Adrenal gland (tissue), 12 donors: ENCODE measurements around the gene SPTBN4. TPM values are rescaled to one million over a fixed set of nuclear protein-coding genes. Genes with fewer than 3 reads are reported as not detected.
"Not testable (repeated sequence)": the region's sequence is repeated elsewhere in the genome, so short reads cannot be mapped to it uniquely, and the experiment has no call there.

Experiments
- DNase-seq, 7 donors: peaks; one replicate each; pipeline ENCODE4 v3.0.0-alpha.2; 2019 to 2020
- H3K27ac ChIP-seq, 5 donors: fragments of 200-600 bp; sonication (generic) in 4 of 5; 1 replicate in 3 of 5; 2 replicates in 2 of 5; pipeline versions ENCODE4 v1.5.1 to v1.8.0; 2016 to 2020; ENCODE audit warnings: mild to moderate bottlenecking in 1 of 5
- H3K27me3 ChIP-seq: fragments of 200-600 bp; 2 replicates; pipeline ENCODE4 v1.8.0; 2021
- H3K36me3 ChIP-seq, 2 donors: fragments of 200-600 bp; replicated peaks in 1 of 2; 1 replicate in 1 of 2; 2 replicates in 1 of 2; pipeline versions ENCODE4 v1.5.1 to v1.8.0; 2018 to 2022
- H3K4me1 ChIP-seq, 2 donors: fragments of 200-600 bp; replicated peaks in 1 of 2; 1 replicate in 1 of 2; 2 replicates in 1 of 2; pipeline versions ENCODE4 v1.5.1 to v1.8.0; 2018 to 2021
- H3K4me3 ChIP-seq, 4 donors: fragments of 200-600 bp; sonication (generic) in 3 of 4; one replicate each; pipeline ENCODE4 v1.5.1; 2016 to 2018
- H3K9me3 ChIP-seq, 3 donors: fragments of 200-600 bp; sonication (generic) in 1 of 3; replicated peaks in 1 of 3; 1 replicate in 2 of 3; 2 replicates in 1 of 3; pipeline versions ENCODE4 v1.5.1 to v1.8.0; 2016 to 2021
- POLR2A ChIP-seq, 2 donors: fragments of 450-650 bp; IDR thresholded peaks; one replicate each; pipeline ENCODE4 v1.6.1; 2017; ENCODE audit warnings: antibody characterized with exemption in 2 of 2, mild to moderate bottlenecking in 2 of 2, moderate library complexity in 1 of 2
- WGBS, 4 donors: extraction: QIAGEN DNeasy Blood & Tissue Kit in 2 of 4; methylation state at CpG; one replicate each; pipeline versions ENCODE4 v1.1.5 to v1.1.7; 2013 to 2017; 5-methylcytosine and 5-hydroxymethylcytosine counted together
- intact Hi-C, 2 donors: fragments of 100-400 bp; cut with DNase I; formaldehyde crosslinking; loops; one replicate each; pipeline versions ENCODE4 v1.14.1 to v1.15.0; 2022 to 2023
- polyA plus RNA-seq, 3 donors: library from polyadenylated mRNA; stranded (reverse); fragments of 200-250 nt in 2 of 3; fragments of 350-450 nt in 1 of 3; fragmentation: Illumina TruSeq in 1 of 3; extraction: RNeasy Lipid Tissue Mini Kit (QIAGEN cat#74804) in 1 of 3; gene quantifications; one replicate each; pipeline ENCODE4 v1.2.3, GENCODE V29; 2013 to 2014
- total RNA-seq, 9 donors: library from RNA; depleted of rRNA in 4 of 9; stranded (reverse); fragments of >200 nt in 4 of 9; fragments of 120-200 nt in 1 of 9; fragmentation: NEBNext Ultra II Directional in 1 of 9; extraction: Animal tissue kit (Norgen Biotek cat#: 25700) in 1 of 9; gene quantifications; one replicate each; pipeline versions ENCODE4 v1.1.0 to v1.2.4, GENCODE V29; 2013 to 2023
- TF ChIP-seq, protein P1 (sequence below), 6 experiments: fragments of 450-650 bp in 4 of 6; fragments of 200-600 bp in 2 of 6; sonication (generic) in 1 of 6; IDR thresholded peaks; 1 replicate in 5 of 6; 2 replicates in 1 of 6; pipeline versions ENCODE4 v1.5.1 to v1.8.0; 2016 to 2021; ENCODE audit warnings: antibody characterized with exemption in 6 of 6, mild to moderate bottlenecking in 2 of 6, moderate library complexity in 1 of 6
- donor health status: healthy with polysubstance abuse.
- donor health status: Bipolar disorder and iron deficiency.
- donor health status: DM: yes; HTN: yes; CAD: no.
- donor health status: DM: no; HTN: no; CAD: no.
- donor health status: DM: no; HTN: no; CAD: no.
- donor health status: DM: yes; HTN: yes; CAD: no.

SPTBN4 gene
- total and polyA plus RNA-seq, 12 donors, result 0.91 to 46.7 (median 3.3) TPM

DNA sequence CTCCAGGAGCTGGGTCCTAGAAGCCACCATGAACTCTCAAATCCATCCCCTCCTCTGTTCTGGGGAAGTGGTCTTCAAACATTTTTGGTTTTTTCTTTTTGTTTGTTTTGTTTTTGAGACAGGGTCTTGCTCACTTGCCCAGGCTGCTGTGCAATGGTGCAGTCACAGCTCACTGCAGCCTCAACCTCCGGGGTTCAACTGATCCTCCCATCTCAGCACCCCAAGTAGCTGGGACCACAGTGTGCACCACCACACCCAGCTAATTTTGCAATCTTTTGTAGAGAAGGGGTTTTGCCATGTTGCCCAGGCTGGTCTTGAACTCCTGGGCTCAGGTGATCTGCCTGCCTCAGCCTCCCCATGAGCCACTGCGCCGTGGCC, 8.2 kb upstream of the SPTBN4 start:
- peaks cover 0 to 8% of the 10 kb centered on the region in 2 donors for H3K36me3 ChIP-seq

DNA sequence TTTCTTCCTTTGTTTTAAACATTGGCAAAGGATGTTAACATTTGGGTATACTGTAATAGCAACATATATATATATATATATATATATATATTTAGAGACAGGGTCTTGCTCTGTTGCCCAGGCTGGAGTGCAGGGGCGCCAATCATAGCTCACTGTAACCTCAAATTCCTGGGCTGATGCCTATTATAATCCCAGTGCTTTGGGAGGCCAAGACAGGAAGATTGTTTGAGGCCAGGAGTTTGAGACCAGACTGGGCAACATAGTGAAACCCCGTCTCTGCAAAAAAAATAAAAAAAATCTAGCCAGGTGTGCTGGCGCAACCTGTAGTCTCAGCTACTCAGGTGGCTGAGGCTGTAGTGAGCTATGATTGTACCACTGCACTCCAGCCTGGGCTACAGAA, 6.6 kb upstream of the SPTBN4 start:
- no peak for DNase-seq
- Histone ChIP-seq H3K4me1 (peaks cover 10 to 18% of the 10 kb centered on the region in 2 donors), H3K4me3 (no peak overlapping the region), H3K9me3 (no peaks in the 10 kb centered on the region), H3K36me3 (peaks cover 0 to 6% of the 10 kb centered on the region in 2 donors), H3K27me3 (no peaks in the 10 kb centered on the region), H3K27ac (no peak overlapping the region)
- WGBS, 4 donors, result 90 to 93% (median 92%) methylated on average over 3 of the region's 3 CpGs
- TF ChIP-seq, protein P1, sequence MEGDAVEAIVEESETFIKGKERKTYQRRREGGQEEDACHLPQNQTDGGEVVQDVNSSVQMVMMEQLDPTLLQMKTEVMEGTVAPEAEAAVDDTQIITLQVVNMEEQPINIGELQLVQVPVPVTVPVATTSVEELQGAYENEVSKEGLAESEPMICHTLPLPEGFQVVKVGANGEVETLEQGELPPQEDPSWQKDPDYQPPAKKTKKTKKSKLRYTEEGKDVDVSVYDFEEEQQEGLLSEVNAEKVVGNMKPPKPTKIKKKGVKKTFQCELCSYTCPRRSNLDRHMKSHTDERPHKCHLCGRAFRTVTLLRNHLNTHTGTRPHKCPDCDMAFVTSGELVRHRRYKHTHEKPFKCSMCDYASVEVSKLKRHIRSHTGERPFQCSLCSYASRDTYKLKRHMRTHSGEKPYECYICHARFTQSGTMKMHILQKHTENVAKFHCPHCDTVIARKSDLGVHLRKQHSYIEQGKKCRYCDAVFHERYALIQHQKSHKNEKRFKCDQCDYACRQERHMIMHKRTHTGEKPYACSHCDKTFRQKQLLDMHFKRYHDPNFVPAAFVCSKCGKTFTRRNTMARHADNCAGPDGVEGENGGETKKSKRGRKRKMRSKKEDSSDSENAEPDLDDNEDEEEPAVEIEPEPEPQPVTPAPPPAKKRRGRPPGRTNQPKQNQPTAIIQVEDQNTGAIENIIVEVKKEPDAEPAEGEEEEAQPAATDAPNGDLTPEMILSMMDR (IDR thresholded peaks at IDR 0.05), result no peak
- TF ChIP-seq POLR2A (IDR thresholded peaks at IDR 0.05), result no peak
- intact Hi-C loops, result loop anchor here in 1 of 2 donors (10.0 kb wide), 1 partner anchor 135 kb away; no protein-coding TSS in a partner anchor

More for the DNA sequence above, 8.2 kb upstream of the SPTBN4 start:
- Histone ChIP-seq H3K9me3 (no peaks in the 10 kb centered on the region), H3K27me3 (no peaks in the 10 kb centered on the region), H3K27ac (no peak overlapping the region), H3K4me1 (peaks cover 0 to 4% of the 10 kb centered on the region in 2 donors), H3K4me3 (no peak overlapping the region)
- no peak for DNase-seq
- intact Hi-C loops, result no loop called here
- 90 to 99% (median 95%) methylated on average over 3 of the region's 3 CpGs for WGBS, 4 donors
- no peak for TF ChIP-seq POLR2A (IDR thresholded peaks at IDR 0.05)
- TF ChIP-seq, protein P1 (IDR thresholded peaks at IDR 0.05), result no peak

DNA sequence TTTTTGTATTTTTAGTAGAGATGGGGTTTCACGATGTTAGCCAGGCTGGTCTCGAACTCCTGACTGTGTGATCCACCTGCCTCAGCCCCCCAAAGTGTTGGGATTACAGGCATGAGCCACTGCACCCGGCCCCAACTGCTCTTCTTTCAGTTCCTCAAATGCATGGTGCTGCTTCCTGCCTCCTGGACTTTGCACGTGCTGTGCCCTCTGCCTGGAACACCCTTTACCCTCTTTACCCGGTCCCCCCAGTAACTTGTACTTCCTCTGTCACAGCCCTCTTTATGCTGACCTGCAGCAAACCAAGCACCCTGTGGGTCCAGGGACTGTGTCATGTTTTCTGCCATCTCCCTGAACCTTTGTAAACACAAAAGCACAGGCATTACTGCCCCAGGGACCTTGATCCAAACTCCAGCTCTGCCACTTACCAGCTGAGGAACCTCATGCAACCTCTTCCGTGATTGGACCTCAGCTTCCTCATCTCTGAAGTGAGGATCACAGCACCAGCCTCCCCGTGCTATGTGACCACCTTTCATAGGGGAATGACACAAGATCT, 5.1 kb upstream of the SPTBN4 start:
- DNase-seq, result peak in 6 of 7 donors; percentile 29 to 63 (median 52)
- Histone ChIP-seq H3K27me3 (no peaks in the 10 kb centered on the region), H3K36me3 (no peaks in the 10 kb centered on the region), H3K4me1 (peaks cover 19 to 25% of the 10 kb centered on the region in 2 donors), H3K27ac (peak overlapping the region in 2 of 5 donors; percentile 21 to 54), H3K9me3 (no peaks in the 10 kb centered on the region), H3K4me3 (no peak overlapping the region)
- TF ChIP-seq POLR2A (IDR thresholded peaks at IDR 0.05), result no peak
- TF ChIP-seq, protein P1 (IDR thresholded peaks at IDR 0.05), result no peak
- intact Hi-C loops, result loop anchor here in 1 of 2 donors (10.0 kb wide), 1 partner anchor 133 kb away; no protein-coding TSS in a partner anchor
- WGBS, 4 donors, result 74 to 81% (median 77%) methylated on average over 7 of the region's 7 CpGs

DNA sequence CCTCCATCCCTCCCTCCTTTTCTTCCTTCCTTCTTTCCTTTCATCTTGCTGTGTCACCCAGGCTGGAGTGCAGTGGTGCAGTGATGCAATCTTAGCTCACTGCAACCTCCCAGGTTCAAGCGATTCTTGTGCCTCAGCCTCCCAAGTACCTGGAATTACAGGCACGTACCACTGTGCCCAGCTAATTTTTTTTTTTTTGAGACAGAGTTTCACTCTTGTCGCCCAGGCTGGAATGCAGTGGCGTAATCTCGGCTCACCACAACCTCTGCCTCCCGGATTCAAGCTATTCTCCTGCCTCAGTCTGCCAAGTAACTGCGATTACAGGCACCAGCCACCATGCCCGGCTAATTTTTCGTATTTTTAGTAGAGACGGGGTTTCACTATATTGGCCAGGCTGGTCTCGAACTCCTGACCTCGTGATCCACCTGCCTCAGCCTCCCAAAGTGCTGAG, 3.2 kb upstream of the SPTBN4 start:
- intact Hi-C loops, result loop anchor here in 1 of 2 donors (10.0 kb wide), 1 partner anchor 131 kb away; no protein-coding TSS in a partner anchor
- not testable (repeated sequence) for H3K9me3 ChIP-seq, H3K36me3 ChIP-seq, H3K27me3 ChIP-seq
- Histone ChIP-seq H3K27ac (peak overlapping the region in 4 of 5 donors; percentile 73 to 97 (median 91)), H3K4me1 (peaks cover 25 to 29% of the 10 kb centered on the region in 2 donors), H3K4me3 (peak overlapping the region in 1 of 4 donors; percentile 78)
- DNase-seq, result peak in 2 of 7 donors; percentile 21 to 38
- WGBS, 4 donors, result 69 to 76% (median 73%) methylated on average over 12 of the region's 12 CpGs
